NB4 (cell line): ENCODE data around the gene DNAH9.

Experiments used
- DNase-seq: peaks from one replicate; pipeline ENCODE4 v3.0.0; 2010; ENCODE audit warnings: low read depth
- H3K4me3 ChIP-seq: one replicate; pipeline ENCODE4 v1.5.1; 2011; ENCODE audit warnings: mild to moderate bottlenecking, low read depth, low read length, moderate library complexity
- CTCF ChIP-seq: IDR thresholded peaks from one replicate; pipeline ENCODE4 v1.5.1; 2012; ENCODE audit warnings: low read depth, low read length
- MAX ChIP-seq: IDR thresholded peaks from 2 replicates; pipeline ENCODE4 v1.6.1; 2011; ENCODE audit warnings: low read depth, low read length
- MYC ChIP-seq: IDR thresholded peaks from 2 replicates; pipeline ENCODE4 v1.6.1; 2011; ENCODE audit warnings: low read depth, low read length
- POLR2A ChIP-seq: IDR thresholded peaks from 2 replicates; pipeline ENCODE4 v1.6.1; 2011; ENCODE audit warnings: mild to moderate bottlenecking; ENCODE audit not compliant: insufficient read length; ENCODE audit errors: extremely low read depth

The DNAH9 gene

GRCh38 chr17:11561281-11561680, 37.0 kb upstream of the DNAH9 start:
- TF ChIP-seq CTCF (no peak), MAX (no peak), POLR2A (no peak), MYC (no peak)
- no peak overlapping the region for H3K4me3 ChIP-seq
- DNase-seq, result no peak

- TF ChIP-seq CTCF, result no peak
- TF ChIP-seq POLR2A, result no peak
- no peak for TF ChIP-seq MYC
- no peak for TF ChIP-seq MAX
- no peak overlapping the region for H3K4me3 ChIP-seq
- DNase-seq, result no peak
Observed at GRCh38 chr17:11561702-11562101, 36.6 kb upstream of the DNAH9 start.

- no peak overlapping the region for H3K4me3 ChIP-seq
- TF ChIP-seq MYC (no peak), POLR2A (no peak), MAX (no peak), CTCF (no peak)
- DNase-seq, result no peak
Observed at GRCh38 chr17:11564589-11565380, 33.5 kb upstream of the DNAH9 start.

GRCh38 chr17:11565591-11565990, 32.7 kb upstream of the DNAH9 start:
- DNase-seq, result no peak
- TF ChIP-seq MAX, result no peak
- no peak for TF ChIP-seq CTCF
- TF ChIP-seq MYC, result no peak
- TF ChIP-seq POLR2A, result no peak

GRCh38 chr17:11578998-11579397, 19.3 kb upstream of the DNAH9 start:
- no peak for DNase-seq
- H3K4me3 ChIP-seq, result no peak overlapping the region
- TF ChIP-seq MYC (no peak), CTCF (no peak), MAX (no peak), POLR2A (no peak)

More at GRCh38 chr17:11565591-11565990, 32.7 kb upstream of the DNAH9 start:
- H3K4me3 ChIP-seq, result no peak overlapping the region
